Esophagus muscularis mucosa (tissue), 4 donors: Measurements from ENCODE around the gene MGST2. TPM values are rescaled to one million over a fixed set of nuclear protein-coding genes. Genes with fewer than 3 reads are reported as not detected.
A peak's percentile ranks its signal among the peaks of the same experiment; 100 is the strongest.

Experiments
- DNase-seq: peaks from one replicate; pipeline ENCODE4 v3.0.0-alpha.2; 2017; ENCODE audit errors: extremely low spot score
- H3K27ac ChIP-seq, 4 donors: fragments of 200-600 bp; sonication (generic); replicated peaks in 1 of 4; 1 replicate in 3 of 4; 2 replicates in 1 of 4; pipeline ENCODE4 v1.5.1; 2016 to 2019; ENCODE audit warnings: mild to moderate bottlenecking in 1 of 4
- H3K27me3 ChIP-seq, 4 donors: fragments of 200-600 bp; sonication (generic); one replicate each; pipeline versions ENCODE4 v1.5.1 to v1.6.0; 2016 to 2019
- H3K36me3 ChIP-seq, 4 donors: fragments of 200-600 bp; sonication (generic); one replicate each; pipeline ENCODE4 v1.5.1; 2016 to 2019
- H3K4me1 ChIP-seq, 4 donors: fragments of 200-600 bp; sonication (generic); one replicate each; pipeline ENCODE4 v1.5.1; 2016 to 2019
- H3K4me3 ChIP-seq, 4 donors: fragments of 200-600 bp; sonication (generic); 1 replicate in 2 of 4; 2 replicates in 2 of 4; pipeline ENCODE4 v1.5.1; 2016 to 2019; ENCODE audit warnings: mild to moderate bottlenecking in 4 of 4, moderate library complexity in 1 of 4
- H3K9me3 ChIP-seq, 4 donors: fragments of 200-600 bp; sonication (generic); 1 replicate in 3 of 4; 2 replicates in 1 of 4; pipeline ENCODE4 v1.5.1; 2016 to 2019
- CTCF ChIP-seq, 3 experiments: fragments of 200-600 bp in 2 of 3; fragments of 450-650 bp in 1 of 3; sonication (generic) in 2 of 3; IDR thresholded peaks; one replicate each; pipeline ENCODE4 v1.5.1; 2017 to 2019; ENCODE audit warnings: antibody characterized with exemption in 3 of 3, mild to moderate bottlenecking in 2 of 3, moderate library complexity in 1 of 3
- EP300 ChIP-seq: sonication (generic); formaldehyde crosslinking; IDR thresholded peaks from one replicate; pipeline ENCODE4 v1.6.1; 2017; ENCODE audit warnings: antibody characterized with exemption
- POLR2A ChIP-seq: fragments of 450-650 bp; IDR thresholded peaks from one replicate; pipeline ENCODE4 v1.6.1; 2017; ENCODE audit warnings: antibody characterized with exemption, moderate library complexity, mild to moderate bottlenecking, low read depth
- POLR2AphosphoS5 ChIP-seq, 2 donors: sonication (generic); formaldehyde crosslinking; IDR thresholded peaks; one replicate each; pipeline ENCODE4 v1.6.1; 2017; ENCODE audit warnings: antibody characterized with exemption in 2 of 2
- WGBS: methylation state at CpG from one replicate; pipeline ENCODE4 v1.1.5; 2018; 5-methylcytosine and 5-hydroxymethylcytosine counted together
- intact Hi-C: fragments of 100-400 bp; cut with DNase I; formaldehyde crosslinking; loops from one replicate; pipeline ENCODE4 v1.15.1; 2023
- total RNA-seq, 4 donors: library from RNA; depleted of rRNA; stranded (reverse); fragments of >200 nt; gene quantifications; one replicate each; pipeline versions ENCODE4 v1.1.0 to v1.2.1, GENCODE V29; 2016

MGST2 gene
- total RNA-seq, 4 donors from 2014 or later, result 28.7 to 39.7 (median 34.2) TPM

GRCh38 chr4:139660568-139661043, 5.0 kb upstream of the MGST2 start:
- no peak for TF ChIP-seq POLR2A
- no peak for TF ChIP-seq CTCF (IDR thresholded peaks at IDR 0.05)
- TF ChIP-seq POLR2AphosphoS5 (IDR thresholded peaks at IDR 0.05), result peak in 1 of 2 donors; percentile 22
- TF ChIP-seq EP300, result no peak
- intact Hi-C loops, result loop anchor here (10.0 kb wide), 1 partner anchor 494 kb away; the partner anchor contains the start of gene MAML3
- H3K27ac ChIP-seq, result peak overlapping the region in 1 of 4 donors; percentile 30
- H3K4me3 ChIP-seq, result no peak overlapping the region
- H3K4me1 ChIP-seq, result peaks cover 17 to 33% (median 26%) of the 10 kb centered on the region in 4 donors
- no peaks in the 10 kb centered on the region for H3K27me3 ChIP-seq
- WGBS, result 61% methylated on average over 3 of the region's 3 CpGs
- DNase-seq, result no peak
- H3K36me3 ChIP-seq, result no peaks in the 10 kb centered on the region
- H3K9me3 ChIP-seq, result no peaks in the 10 kb centered on the region

- no peak for DNase-seq
- 88% methylated on average over 1 of the region's 1 CpG for WGBS
- Histone ChIP-seq H3K36me3 (no peaks in the 10 kb centered on the region), H3K4me1 (peaks cover 13 to 39% (median 31%) of the 10 kb centered on the region in 4 donors), H3K9me3 (no peaks in the 10 kb centered on the region), H3K27me3 (no peaks in the 10 kb centered on the region), H3K27ac (no peak overlapping the region), H3K4me3 (no peak overlapping the region)
- TF ChIP-seq POLR2A, result no peak
- TF ChIP-seq CTCF (IDR thresholded peaks at IDR 0.05), result no peak
- TF ChIP-seq EP300, result no peak
- TF ChIP-seq POLR2AphosphoS5 (IDR thresholded peaks at IDR 0.05), result no peak
- intact Hi-C loops, result loop anchor here (10.0 kb wide), 1 partner anchor 491 kb away; the partner anchor contains the start of gene MAML3
These were observed 2.0 kb upstream of the MGST2 start for GRCh38 chr4:139663561-139664138.

GRCh38 chr4:139664442-139664841, 1.2 kb upstream of the MGST2 start:
- peaks cover 21 to 43% (median 31%) of the 10 kb centered on the region in 4 donors for H3K4me1 ChIP-seq
- H3K27me3 ChIP-seq, result no peaks in the 10 kb centered on the region
- intact Hi-C loops, result loop anchor here (10.0 kb wide), 1 partner anchor 490 kb away; the partner anchor contains the start of gene MAML3
- H3K36me3 ChIP-seq, result no peaks in the 10 kb centered on the region
- no peak overlapping the region for H3K4me3 ChIP-seq
- H3K27ac ChIP-seq, result peak overlapping the region in 1 of 4 donors; percentile 86
- DNase-seq, result no peak
- 89% methylated on average over 2 of the region's 2 CpGs for WGBS
- no peaks in the 10 kb centered on the region for H3K9me3 ChIP-seq
- TF ChIP-seq EP300 (no peak), POLR2AphosphoS5 (IDR thresholded peaks at IDR 0.05) (no peak), POLR2A (no peak), CTCF (IDR thresholded peaks at IDR 0.05) (no peak)

GRCh38 chr4:139665079-139665689, 435 bp upstream of the MGST2 start:
- intact Hi-C loops, result loop anchor here (5.0 to 10.0 kb wide), 2 partner anchors 67 to 490 kb away; partner anchors contain the start of gene MAML3
- WGBS, result 61% methylated on average over 10 of the region's 10 CpGs
- Histone ChIP-seq H3K27me3 (no peaks in the 10 kb centered on the region), H3K4me3 (peak overlapping the region; percentile 57 to 68 (median 62)), H3K9me3 (no peaks in the 10 kb centered on the region), H3K27ac (peak overlapping the region; percentile 83 to 91 (median 86)), H3K4me1 (peaks cover 23 to 43% (median 31%) of the 10 kb centered on the region in 4 donors), H3K36me3 (no peaks in the 10 kb centered on the region)
- TF ChIP-seq CTCF (IDR thresholded peaks at IDR 0.05), result no peak
- TF ChIP-seq POLR2AphosphoS5 (IDR thresholded peaks at IDR 0.05), result no peak
- no peak for TF ChIP-seq POLR2A
- no peak for TF ChIP-seq EP300
- no peak for DNase-seq
